Transverse colon (tissue), 4 donors: ENCODE data around the gene CFAP73. TPM values are rescaled to one million over a fixed set of nuclear protein-coding genes. Genes with fewer than 3 reads are reported as not detected.
A peak's percentile ranks its signal among the peaks of the same experiment; 100 is the strongest.

Experiments used
- DNase-seq: peaks from one replicate; pipeline ENCODE4 v3.0.0-alpha.2; 2019
- H3K27ac ChIP-seq, 4 donors: fragments of 200-600 bp; sonication (generic); 2 replicates each; pipeline ENCODE4 v1.5.1; 2016 to 2018; ENCODE audit warnings: inconsistent platforms in 4 of 4
- H3K27me3 ChIP-seq: fragments of 200-600 bp; sonication (generic); 2 replicates; pipeline ENCODE4 v1.5.1; 2017; ENCODE audit warnings: inconsistent platforms
- H3K36me3 ChIP-seq, 4 donors: fragments of 200-600 bp; sonication (generic); 2 replicates each; pipeline ENCODE4 v1.5.1; 2017 to 2019; ENCODE audit warnings: inconsistent platforms in 4 of 4
- H3K4me1 ChIP-seq, 4 donors: fragments of 200-600 bp; sonication (generic); 2 replicates each; pipeline ENCODE4 v1.5.1; 2017 to 2020; ENCODE audit warnings: inconsistent platforms in 4 of 4
- H3K4me3 ChIP-seq, 4 donors: fragments of 200-600 bp; sonication (generic); 1 replicate in 1 of 4; 2 replicates in 3 of 4; pipeline versions ENCODE4 v1.5.1 to v1.6.1; 2017 to 2019; ENCODE audit warnings: inconsistent platforms in 4 of 4
- H3K9me3 ChIP-seq, 2 donors: fragments of 200-600 bp; sonication (generic); 2 replicates each; pipeline ENCODE4 v1.5.1; 2017 to 2019; ENCODE audit warnings: inconsistent platforms in 2 of 2
- CTCF ChIP-seq, 5 experiments: fragments of 200-600 bp in 3 of 5; fragments of 450-650 bp in 2 of 5; sonication (generic) in 3 of 5; IDR thresholded peaks; 1 replicate in 2 of 5; 2 replicates in 3 of 5; pipeline ENCODE4 v1.5.1; 2016 to 2017; ENCODE audit warnings: antibody characterized with exemption in 5 of 5, inconsistent platforms in 3 of 5, mild to moderate bottlenecking in 2 of 5, moderate library complexity in 1 of 5
- EP300 ChIP-seq: sonication (generic); formaldehyde crosslinking; IDR thresholded peaks from one replicate; pipeline ENCODE4 v1.6.1; 2017; ENCODE audit warnings: antibody characterized with exemption, low read depth
- POLR2A ChIP-seq: fragments of 450-650 bp; IDR thresholded peaks from one replicate; pipeline ENCODE4 v1.6.1; 2016; ENCODE audit warnings: antibody characterized with exemption, mild to moderate bottlenecking, moderate library complexity
- POLR2AphosphoS5 ChIP-seq, 3 donors: sonication (generic); formaldehyde crosslinking; IDR thresholded peaks; one replicate each; pipeline ENCODE4 v1.6.1; 2016; ENCODE audit warnings: antibody characterized with exemption in 3 of 3
- WGBS, 2 donors: methylation state at CpG; one replicate each; pipeline ENCODE4 v1.1.5; 2018; ENCODE audit warnings: low coverage in 1 of 2; 5-methylcytosine and 5-hydroxymethylcytosine counted together
- in situ Hi-C, 4 donors: fragments of 200-750 bp; cut with MboI; loops; one replicate each; pipeline versions ENCODE4 v1.15.0 to v1.15.1; 2017; ENCODE audit warnings: low sequenced_read_pairs in 3 of 4, low pct_ligation_motif_present in 1 of 4, low pct_unique_long_range_greater_than_20kb in 1 of 4
- intact Hi-C: fragments of 100-400 bp; cut with DNase I; formaldehyde crosslinking; loops from one replicate; pipeline ENCODE4 v1.15.1; 2023; ENCODE audit warnings: low total_unique reads
- total RNA-seq, 4 donors: library from RNA; depleted of rRNA; stranded (reverse); fragments of >200 nt; gene quantifications; one replicate each; pipeline ENCODE4 v1.1.0, GENCODE V29; 2016

The CFAP73 gene
- total RNA-seq, 4 donors from 2014 or later = not detected

GRCh38 chr12:113184900-113185179, 35.3 kb downstream of the CFAP73 start:
- Histone ChIP-seq H3K4me3 (peak overlapping the region; percentile 84 to 98 (median 92)), H3K36me3 (peaks cover 0 to 9% (median 4%) of the 10 kb centered on the region in 4 donors), H3K9me3 (no peaks in the 10 kb centered on the region), H3K4me1 (peaks cover 8 to 28% (median 26%) of the 10 kb centered on the region in 4 donors), H3K27ac (peak overlapping the region; percentile 94 to 100 (median 97)), H3K27me3 (no peaks in the 10 kb centered on the region)
- DNase-seq = peak; percentile 91
- TF ChIP-seq POLR2AphosphoS5 (IDR thresholded peaks at IDR 0.05) (peak in 1 of 3 donors; percentile 56), CTCF (IDR thresholded peaks at IDR 0.05) (no peak)
- WGBS, 2 donors = 0% methylated on average over 20 of the region's 20 CpGs; no CpG with 5 or more reads in 1 of the 2 donors
- intact Hi-C loops = no loop called here
- in situ Hi-C loops = loop anchor here in 1 of 4 donors (25.0 kb wide), 1 partner anchor 152 kb away; the partner anchor contains the start of gene SLC8B1

GRCh38 chr12:113185180-113186032, 35.9 kb downstream of the CFAP73 start, which contains the start of the genes DDX54 and RITA1:
TSS of gene DDX54 (minus strand) at chr12:113185478. CDS start at chr12:113185451, 27 bp downstream.
TSS of gene RITA1 (plus strand) at chr12:113185721. CDS start at chr12:113186747, 1,026 bp downstream.
- Histone ChIP-seq H3K36me3 (peaks cover 0 to 4% (median 2%) of the 10 kb centered on the region in 4 donors), H3K9me3 (no peaks in the 10 kb centered on the region), H3K4me3 (peak within 1 kb of the TSS; percentile 84 to 98 (median 92)), H3K27me3 (no peaks in the 10 kb centered on the region), H3K27ac (peak within 1 kb of the TSS; percentile 94 to 100 (median 97)), H3K4me1 (peaks cover 8 to 28% (median 26%) of the 10 kb centered on the region in 4 donors)
- intact Hi-C loops = no loop called here
- peak; percentile 42 to 49 (median 43) for TF ChIP-seq POLR2AphosphoS5 (IDR thresholded peaks at IDR 0.05)
- no peak for TF ChIP-seq CTCF (IDR thresholded peaks at IDR 0.05)
- peak; percentile 77 for TF ChIP-seq POLR2A
- TF ChIP-seq EP300 = no peak
- 1% methylated on average over 32 of the region's 89 CpGs; no CpG with 5 or more reads in 1 of the 2 donors for WGBS, 2 donors
- in situ Hi-C loops = loop anchor here in 1 of 4 donors (25.0 kb wide), 1 partner anchor 152 kb away; the partner anchor contains the start of gene SLC8B1
- DNase-seq = peak; percentile 85

GRCh38 chr12:113186033-113186365, 36.5 kb downstream of the CFAP73 start:
- intact Hi-C loops (no loop called here), in situ Hi-C loops (loop anchor here in 1 of 4 donors (25.0 kb wide), 1 partner anchor 151 kb away; the partner anchor contains the start of gene SLC8B1)
- Histone ChIP-seq H3K27me3 (no peaks in the 10 kb centered on the region), H3K4me3 (peak overlapping the region; percentile 84 to 98 (median 92)), H3K36me3 (no peaks in the 10 kb centered on the region), H3K4me1 (peaks cover 8 to 28% (median 26%) of the 10 kb centered on the region in 4 donors), H3K27ac (peak overlapping the region; percentile 94 to 100 (median 97)), H3K9me3 (no peaks in the 10 kb centered on the region)
- no peak for DNase-seq
- 6% methylated on average over 11 of the region's 11 CpGs; no CpG with 5 or more reads in 1 of the 2 donors for WGBS, 2 donors
- no peak for TF ChIP-seq EP300
- TF ChIP-seq POLR2AphosphoS5 (IDR thresholded peaks at IDR 0.05) = no peak
- TF ChIP-seq CTCF (IDR thresholded peaks at IDR 0.05) = no peak
- TF ChIP-seq POLR2A = no peak

- in situ Hi-C loops = loop anchor here in 1 of 4 donors (25.0 kb wide), 1 partner anchor 151 kb away; the partner anchor contains the start of gene SLC8B1
- no peaks in the 10 kb centered on the region for H3K9me3 ChIP-seq
- H3K27me3 ChIP-seq = no peaks in the 10 kb centered on the region
- H3K36me3 ChIP-seq = peaks cover 0 to 8% (median 1%) of the 10 kb centered on the region in 4 donors
- peak overlapping the region in 1 of 4 donors; percentile 89 for H3K4me3 ChIP-seq
- DNase-seq = peak; percentile 32
- peak overlapping the region; percentile 1 to 100 (median 66) for H3K27ac ChIP-seq
- H3K4me1 ChIP-seq = peaks cover 8 to 28% (median 26%) of the 10 kb centered on the region in 4 donors
- TF ChIP-seq POLR2A = no peak
- TF ChIP-seq POLR2AphosphoS5 (IDR thresholded peaks at IDR 0.05) = no peak
- TF ChIP-seq CTCF (IDR thresholded peaks at IDR 0.05) = no peak
- no peak for TF ChIP-seq EP300
- 59 to 83% methylated on average over 1 to 16 of the region's 16 CpGs for WGBS, 2 donors
- intact Hi-C loops = no loop called here
Measured at GRCh38 chr12:113186666-113187325, 37.3 kb downstream of the CFAP73 start.
